GM12874 (cell line): ENCODE data around the gene MFAP4.

ENCODE experiments used
- CTCF ChIP-seq: IDR thresholded peaks from 2 replicates; pipeline ENCODE4 v1.5.1; 2011; ENCODE audit warnings: low read depth, mild to moderate bottlenecking, control low read depth, low read length, moderate library complexity; ENCODE audit not compliant: insufficient read depth

The MFAP4 gene

GRCh38 chr17:19338031-19338990 is 48.7 kb downstream of the MFAP4 start:
- TF ChIP-seq CTCF, result peak; percentile 76

GRCh38 chr17:19337712-19338023 is 49.3 kb downstream of the MFAP4 start:
- no peak for TF ChIP-seq CTCF

- no peak for TF ChIP-seq CTCF
These were observed 49.9 kb downstream of the MFAP4 start for GRCh38 chr17:19336938-19337711.

GRCh38 chr17:19335951-19336631 is 50.9 kb downstream of the MFAP4 start:
- TF ChIP-seq CTCF, result no peak

- no peak for TF ChIP-seq CTCF
These were observed 52.7 kb downstream of the MFAP4 start for GRCh38 chr17:19334331-19334730.

GRCh38 chr17:19333736-19334290 is 53.2 kb downstream of the MFAP4 start:
- TF ChIP-seq CTCF, result no peak
